ENCODE measurements around the gene NRP1. TPM values are rescaled to one million over a fixed set of nuclear protein-coding genes. Genes with fewer than 3 reads are reported as not detected.

The NRP1 gene
- total and polyA plus RNA-seq, 5 experiments from 2014 or later = 0.60 to 0.88 TPM; not detected in 3

DNA sequence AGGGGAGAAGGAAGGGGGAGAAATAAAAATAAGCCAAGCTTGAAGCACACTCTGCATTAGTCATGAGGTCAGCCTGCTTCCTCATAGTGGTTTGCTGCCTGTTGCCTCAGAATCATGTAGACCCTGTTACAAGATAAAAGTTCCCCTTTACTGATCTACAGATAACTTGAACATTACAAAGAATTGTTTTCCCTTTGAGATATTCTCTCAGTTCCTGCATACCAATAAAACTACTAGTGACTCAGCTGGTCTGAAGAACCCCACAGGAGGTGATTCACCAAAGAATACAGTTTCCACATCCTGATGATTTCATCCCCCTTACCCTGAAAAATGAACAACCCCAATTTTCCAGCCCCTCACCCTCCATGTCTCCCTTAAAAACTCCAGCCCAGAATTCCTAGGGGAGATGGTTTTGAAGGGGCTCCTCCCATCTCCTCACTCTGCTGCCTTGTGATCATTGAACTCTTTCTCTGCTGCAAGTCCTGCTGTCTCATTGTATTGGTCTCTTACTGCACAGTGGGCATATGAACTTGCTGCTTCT, 31.5 kb upstream of the NRP1 start:
- peaks cover 0 to 16% (median 0%) of the 10 kb centered on the region in 3 donors for H3K36me3 Mint-ChIP-seq
- DNase-seq (no peak), ATAC-seq (no peak)
- H3K4me3 Mint-ChIP-seq = no peak overlapping the region
- POLR2A ChIA-PET = no interaction called here
- no peak overlapping the region for H3K27ac Mint-ChIP-seq
- no peaks in the 10 kb centered on the region for H3K4me1 Mint-ChIP-seq
- peaks cover 6 to 21% (median 7%) of the 10 kb centered on the region in 5 donors for H3K27me3 Mint-ChIP-seq
- peaks cover 0 to 30% (median 13%) of the 10 kb centered on the region in 9 donors for H3K9me3 Mint-ChIP-seq

- DNase-seq = no peak
- H3K27ac Mint-ChIP-seq = no peak overlapping the region
- H3K4me3 Mint-ChIP-seq = no peak overlapping the region
- H3K27me3 Mint-ChIP-seq = peaks cover 6 to 21% (median 7%) of the 10 kb centered on the region in 5 donors
- peaks cover 0 to 16% (median 0%) of the 10 kb centered on the region in 3 donors for H3K36me3 Mint-ChIP-seq
- POLR2A ChIA-PET = no interaction called here
- H3K4me1 Mint-ChIP-seq = no peaks in the 10 kb centered on the region
- no peak for ATAC-seq
- H3K9me3 Mint-ChIP-seq = peaks cover 0 to 26% (median 13%) of the 10 kb centered on the region in 9 donors
Observed at GRCh38 chr10:33365301-33365700, 30.8 kb upstream of the NRP1 start.

DNA sequence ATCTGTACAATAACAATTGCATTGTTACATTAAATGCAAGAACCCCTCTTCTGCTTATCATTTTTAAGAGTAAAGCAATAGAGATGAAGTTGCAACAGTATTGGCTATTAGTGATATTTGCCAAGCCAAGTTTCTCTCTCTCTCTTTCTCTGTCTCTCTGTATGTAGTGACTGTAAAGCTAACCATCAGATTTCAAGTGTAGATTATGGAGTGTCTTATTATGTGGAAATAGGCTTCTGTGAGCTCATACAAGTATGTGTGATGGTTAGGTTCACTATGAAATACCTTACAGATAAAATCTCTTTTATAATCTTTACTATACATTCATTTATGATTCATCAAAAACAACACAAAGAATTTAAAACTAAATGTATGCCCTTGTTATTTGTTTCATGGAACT, 28.6 kb upstream of the NRP1 start:
- no peak for ATAC-seq
- Mint-ChIP-seq H3K27ac (no peak overlapping the region), H3K4me1 (no peaks in the 10 kb centered on the region), H3K4me3 (no peak overlapping the region), H3K9me3 (peaks cover 0 to 25% (median 12%) of the 10 kb centered on the region in 9 donors), H3K36me3 (peaks cover 0 to 7% (median 0%) of the 10 kb centered on the region in 3 donors), H3K27me3 (peaks cover under 1 to 12% (median 9%) of the 10 kb centered on the region in 5 donors)
- DNase-seq = no peak
- POLR2A ChIA-PET = no interaction called here

GRCh38 chr10:33358016-33358415, 23.5 kb upstream of the NRP1 start:
- ATAC-seq (no peak), DNase-seq (no peak)
- H3K36me3 Mint-ChIP-seq = no peaks in the 10 kb centered on the region
- POLR2A ChIA-PET = no interaction called here
- no peaks in the 10 kb centered on the region for H3K4me1 Mint-ChIP-seq
- no peak overlapping the region for H3K4me3 Mint-ChIP-seq
- peaks cover 0 to 16% (median 5%) of the 10 kb centered on the region in 5 donors for H3K27me3 Mint-ChIP-seq
- H3K27ac Mint-ChIP-seq = no peak overlapping the region
- H3K9me3 Mint-ChIP-seq = no peaks in the 10 kb centered on the region

DNA sequence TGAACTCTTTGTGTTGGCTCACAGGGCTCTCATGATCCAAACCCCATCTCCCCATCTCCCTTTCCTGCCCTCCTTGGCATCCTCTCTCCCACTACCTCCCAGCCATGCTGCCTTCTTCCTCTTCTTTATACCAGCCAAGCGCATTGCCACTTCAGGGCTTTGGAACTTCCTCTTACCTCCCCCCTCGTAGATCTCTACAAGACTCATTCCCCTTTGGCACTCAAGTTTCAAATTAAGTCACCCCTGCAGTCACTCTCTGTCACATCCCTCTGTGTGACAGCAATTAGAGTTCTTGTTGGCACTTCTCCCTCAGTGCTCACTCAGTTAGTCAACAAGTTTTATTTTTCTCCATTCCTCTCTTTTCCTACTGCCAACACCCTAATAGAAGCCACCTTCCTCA, 20.8 kb upstream of the NRP1 start:
- ATAC-seq (no peak), DNase-seq (no peak)
- Mint-ChIP-seq H3K36me3 (no peaks in the 10 kb centered on the region), H3K4me1 (no peaks in the 10 kb centered on the region), H3K4me3 (no peak overlapping the region), H3K27ac (no peak overlapping the region), H3K9me3 (no peaks in the 10 kb centered on the region), H3K27me3 (peaks cover 0 to 16% (median 8%) of the 10 kb centered on the region in 5 donors)
- POLR2A ChIA-PET = no interaction called here

- POLR2A ChIA-PET = no interaction called here
- ATAC-seq (no peak), DNase-seq (no peak)
- no peaks in the 10 kb centered on the region for H3K36me3 Mint-ChIP-seq
- H3K4me3 Mint-ChIP-seq = no peak overlapping the region
- H3K4me1 Mint-ChIP-seq = no peaks in the 10 kb centered on the region
- no peaks in the 10 kb centered on the region for H3K9me3 Mint-ChIP-seq
- no peak overlapping the region for H3K27ac Mint-ChIP-seq
- peaks cover 0 to 8% (median 2%) of the 10 kb centered on the region in 5 donors for H3K27me3 Mint-ChIP-seq
Observed at GRCh38 chr10:33353853-33354252, 19.4 kb upstream of the NRP1 start.

DNA sequence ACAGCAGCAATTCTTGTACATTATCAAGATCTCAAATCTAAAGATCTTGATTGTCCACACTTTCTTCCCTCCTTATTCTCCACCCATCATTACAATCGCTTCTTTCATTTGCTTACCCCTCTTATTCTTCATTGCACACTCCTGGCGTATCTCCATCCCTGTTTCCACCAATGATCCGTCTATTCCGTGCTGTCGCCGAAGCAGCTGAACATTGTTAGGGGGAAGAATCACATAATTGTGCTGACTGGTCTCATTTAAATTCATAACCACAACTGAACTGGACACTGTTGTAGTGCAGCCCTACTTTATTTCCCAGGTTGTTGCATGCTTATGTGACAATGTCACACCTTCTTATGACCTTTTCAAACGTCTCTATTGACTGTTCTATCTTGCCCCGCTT, 18.9 kb upstream of the NRP1 start:
- POLR2A ChIA-PET = no interaction called here
- peaks cover 0 to 8% (median 2%) of the 10 kb centered on the region in 5 donors for H3K27me3 Mint-ChIP-seq
- no peak for DNase-seq
- H3K4me1 Mint-ChIP-seq = no peaks in the 10 kb centered on the region
- H3K4me3 Mint-ChIP-seq = no peak overlapping the region
- no peaks in the 10 kb centered on the region for H3K9me3 Mint-ChIP-seq
- no peaks in the 10 kb centered on the region for H3K36me3 Mint-ChIP-seq
- no peak for ATAC-seq
- no peak overlapping the region for H3K27ac Mint-ChIP-seq

- POLR2A ChIA-PET = no interaction called here
- Mint-ChIP-seq H3K36me3 (no peaks in the 10 kb centered on the region), H3K27ac (no peak overlapping the region), H3K4me1 (no peaks in the 10 kb centered on the region), H3K27me3 (peaks cover 1 to 10% (median 6%) of the 10 kb centered on the region in 5 donors), H3K4me3 (no peak overlapping the region), H3K9me3 (no peaks in the 10 kb centered on the region)
- no peak for DNase-seq
- ATAC-seq = no peak
Observed at GRCh38 chr10:33352615-33353014, 18.1 kb upstream of the NRP1 start.

DNA sequence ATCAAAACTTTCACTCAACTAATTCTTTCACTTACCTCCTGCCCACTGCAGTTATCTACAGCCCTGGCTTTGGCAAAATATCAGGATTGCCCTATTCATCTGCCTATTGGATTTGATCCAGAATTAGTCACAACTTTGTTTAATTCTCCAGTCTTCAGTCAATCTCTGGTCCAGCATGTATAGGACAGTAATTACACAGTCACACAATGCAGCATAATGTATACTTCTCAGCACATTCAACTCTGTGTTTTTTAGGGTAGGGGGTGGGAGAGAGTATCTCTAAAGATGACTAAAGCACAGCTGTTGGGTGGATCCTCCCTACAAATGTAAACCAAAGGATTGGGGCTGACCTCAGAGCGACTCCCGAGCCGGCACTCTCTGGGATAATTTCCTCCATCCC, 17.7 kb upstream of the NRP1 start:
- H3K27me3 Mint-ChIP-seq = peaks cover 0 to 11% (median 6%) of the 10 kb centered on the region in 5 donors
- POLR2A ChIA-PET = no interaction called here
- no peaks in the 10 kb centered on the region for H3K36me3 Mint-ChIP-seq
- ATAC-seq (no peak), DNase-seq (no peak)
- H3K4me3 Mint-ChIP-seq = no peak overlapping the region
- no peaks in the 10 kb centered on the region for H3K4me1 Mint-ChIP-seq
- no peak overlapping the region for H3K27ac Mint-ChIP-seq
- H3K9me3 Mint-ChIP-seq = no peaks in the 10 kb centered on the region

- no peak overlapping the region for H3K27ac Mint-ChIP-seq
- no peak overlapping the region for H3K4me3 Mint-ChIP-seq
- H3K27me3 Mint-ChIP-seq = peaks cover 9 to 31% (median 12%) of the 10 kb centered on the region in 5 donors
- no peaks in the 10 kb centered on the region for H3K4me1 Mint-ChIP-seq
- DNase-seq = no peak
- ATAC-seq = no peak
- H3K36me3 Mint-ChIP-seq = no peaks in the 10 kb centered on the region
- POLR2A ChIA-PET = no interaction called here
- peaks cover 0 to under 1% (median 0%) of the 10 kb centered on the region in 9 donors for H3K9me3 Mint-ChIP-seq
Observed at GRCh38 chr10:33350041-33350440, 15.6 kb upstream of the NRP1 start.

DNA sequence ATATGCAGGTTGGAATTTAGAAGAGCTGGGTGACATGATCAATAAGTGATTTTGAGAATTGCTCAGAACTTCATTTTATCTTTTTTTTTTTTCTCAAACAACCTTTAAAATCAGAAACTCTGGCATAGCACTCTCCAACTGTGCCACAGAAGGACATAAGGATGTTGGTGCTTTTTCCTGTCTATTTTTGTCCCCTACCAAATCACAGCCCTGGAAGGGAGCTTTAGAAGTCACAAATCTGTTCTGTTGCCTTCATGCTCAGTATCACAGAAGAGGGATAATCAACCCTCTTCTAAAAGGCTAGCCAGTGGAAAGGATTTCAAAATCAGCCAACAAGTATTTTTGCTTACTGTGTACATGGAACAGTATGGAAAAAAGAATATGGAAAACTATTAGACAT, 14.8 kb upstream of the NRP1 start:
- Mint-ChIP-seq H3K4me1 (no peaks in the 10 kb centered on the region), H3K4me3 (no peak overlapping the region), H3K27ac (no peak overlapping the region), H3K36me3 (peaks cover 2 to 5% (median 4%) of the 10 kb centered on the region in 3 donors), H3K9me3 (peaks cover 0 to 8% (median 3%) of the 10 kb centered on the region in 9 donors), H3K27me3 (peaks cover 15 to 39% (median 18%) of the 10 kb centered on the region in 5 donors)
- DNase-seq (no peak), ATAC-seq (no peak)
- POLR2A ChIA-PET = no interaction called here

DNA sequence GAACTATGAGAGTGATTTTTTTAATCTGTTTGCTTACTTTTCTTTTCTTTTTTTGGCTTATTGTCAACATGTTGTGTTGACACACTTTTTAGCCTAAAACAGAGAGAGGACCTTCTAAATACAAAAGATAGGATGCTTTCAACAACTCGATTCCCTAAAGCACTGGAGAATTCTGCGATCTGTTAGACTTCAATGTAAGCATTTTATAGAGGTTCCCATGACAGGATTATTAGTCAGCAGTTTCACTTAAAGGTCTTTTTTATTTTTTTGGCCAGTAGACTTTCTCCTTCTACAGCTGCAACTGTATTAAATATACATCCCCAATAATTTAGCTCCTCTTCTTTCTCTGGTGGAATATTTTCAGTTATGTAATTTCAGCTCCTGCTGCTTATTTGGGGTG, 12.7 kb upstream of the NRP1 start:
- Mint-ChIP-seq H3K36me3 (peaks cover 2 to 12% (median 5%) of the 10 kb centered on the region in 3 donors), H3K4me1 (no peaks in the 10 kb centered on the region), H3K27me3 (peaks cover 17 to 42% (median 21%) of the 10 kb centered on the region in 5 donors), H3K27ac (no peak overlapping the region), H3K4me3 (no peak overlapping the region), H3K9me3 (peaks cover 0 to 16% (median 3%) of the 10 kb centered on the region in 9 donors)
- DNase-seq = no peak
- POLR2A ChIA-PET = no interaction called here
- no peak for ATAC-seq

DNA sequence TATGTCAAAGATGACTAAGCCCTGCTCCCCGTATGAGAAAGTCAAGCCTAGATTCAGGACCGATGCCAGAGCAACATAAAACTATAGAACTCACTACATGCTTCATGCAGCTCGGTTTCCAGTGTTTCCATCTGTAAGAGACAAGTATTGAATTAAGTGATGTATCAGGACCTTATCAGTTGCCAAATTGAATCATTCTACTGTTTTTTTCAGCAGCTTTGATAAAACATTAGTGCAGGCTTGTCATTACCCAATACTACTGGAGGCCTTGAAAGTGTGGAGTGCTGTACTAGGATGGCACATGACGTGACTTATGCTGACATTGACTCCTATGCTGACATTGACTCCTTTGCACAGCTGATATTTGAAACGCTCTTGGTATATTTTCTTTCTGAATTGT, 10.8 kb upstream of the NRP1 start:
- no peak for DNase-seq
- H3K9me3 Mint-ChIP-seq = peaks cover 0 to 16% (median 3%) of the 10 kb centered on the region in 9 donors
- no peak overlapping the region for H3K27ac Mint-ChIP-seq
- ATAC-seq = no peak
- H3K27me3 Mint-ChIP-seq = peaks cover 17 to 42% (median 21%) of the 10 kb centered on the region in 5 donors
- peaks cover 0 to 10% (median 5%) of the 10 kb centered on the region in 4 donors for H3K4me1 Mint-ChIP-seq
- POLR2A ChIA-PET = no interaction called here
- H3K4me3 Mint-ChIP-seq = no peak overlapping the region
- peaks cover 2 to 12% (median 5%) of the 10 kb centered on the region in 3 donors for H3K36me3 Mint-ChIP-seq

- Mint-ChIP-seq H3K9me3 (peaks cover 0 to 16% (median 3%) of the 10 kb centered on the region in 9 donors), H3K27me3 (peaks cover 17 to 44% (median 22%) of the 10 kb centered on the region in 5 donors), H3K27ac (no peak overlapping the region), H3K4me3 (no peak overlapping the region), H3K36me3 (peaks cover 2 to 12% (median 5%) of the 10 kb centered on the region in 3 donors), H3K4me1 (peaks cover 0 to 10% (median 5%) of the 10 kb centered on the region in 4 donors)
- no peak for DNase-seq
- no peak for ATAC-seq
- POLR2A ChIA-PET = no interaction called here
Observed at GRCh38 chr10:33344676-33345075, 10.2 kb upstream of the NRP1 start.

Measured in naive thymus-derived CD8-positive, alpha-beta T cell (primary cell).